Activated CD4-positive, alpha-beta T cell treated with anti-CD3 and anti-CD28 coated beads, Interleukin-2, amount 10 ng/mL, durations not matched to agents 7 days and 5 days (primary cell): ENCODE results near the gene NUBP1. TPM values are rescaled to one million over a fixed set of nuclear protein-coding genes. Genes with fewer than 3 reads are reported as not detected.

Source experiments
- CTCF ChIA-PET: fragments of 350-600 bp; sonication (Branson Sonifier 250); formaldehyde crosslinking; loops from one replicate; lab custom pipeline; 2021; ENCODE audit warnings: antibody characterized with exemption; lab: Charles Lee
- POLR2A ChIA-PET: fragments of 350-600 bp; sonication (Branson Sonifier 250); formaldehyde crosslinking; loops from one replicate; lab custom pipeline; 2021; ENCODE audit warnings: antibody characterized with exemption; lab: Charles Lee
- DNase-seq: peaks from one replicate; pipeline ENCODE4 v3.0.0-alpha.2; 2020
- H3K27ac Mint-ChIP-seq: one replicate; pipeline ENCODE4 v1.8.0; 2021; ENCODE audit warnings: mild to moderate bottlenecking, moderate library complexity, mixed read lengths
- H3K27me3 Mint-ChIP-seq: one replicate; pipeline ENCODE4 v1.8.0; 2021; ENCODE audit warnings: mixed read lengths
- H3K36me3 Mint-ChIP-seq: one replicate; pipeline ENCODE4 v1.8.0; 2021; ENCODE audit warnings: low read depth, mixed read lengths
- H3K4me1 Mint-ChIP-seq: one replicate; pipeline ENCODE4 v1.8.0; 2021; ENCODE audit warnings: mixed read lengths
- H3K4me3 Mint-ChIP-seq: one replicate; pipeline ENCODE4 v1.8.0; 2021; ENCODE audit warnings: mild to moderate bottlenecking, moderate library complexity, mixed read lengths
- H3K9me3 Mint-ChIP-seq: one replicate; pipeline ENCODE4 v1.8.0; 2021; ENCODE audit warnings: mixed read lengths
- total RNA-seq, 2 experiments: library from RNA; stranded (reverse); gene quantifications; one replicate each; pipeline ENCODE4 v1.2.3, GENCODE V29; 2021

Gene NUBP1
- total RNA-seq: 10 to 100 TPM; 26.3 to 28.7 TPM

DNA sequence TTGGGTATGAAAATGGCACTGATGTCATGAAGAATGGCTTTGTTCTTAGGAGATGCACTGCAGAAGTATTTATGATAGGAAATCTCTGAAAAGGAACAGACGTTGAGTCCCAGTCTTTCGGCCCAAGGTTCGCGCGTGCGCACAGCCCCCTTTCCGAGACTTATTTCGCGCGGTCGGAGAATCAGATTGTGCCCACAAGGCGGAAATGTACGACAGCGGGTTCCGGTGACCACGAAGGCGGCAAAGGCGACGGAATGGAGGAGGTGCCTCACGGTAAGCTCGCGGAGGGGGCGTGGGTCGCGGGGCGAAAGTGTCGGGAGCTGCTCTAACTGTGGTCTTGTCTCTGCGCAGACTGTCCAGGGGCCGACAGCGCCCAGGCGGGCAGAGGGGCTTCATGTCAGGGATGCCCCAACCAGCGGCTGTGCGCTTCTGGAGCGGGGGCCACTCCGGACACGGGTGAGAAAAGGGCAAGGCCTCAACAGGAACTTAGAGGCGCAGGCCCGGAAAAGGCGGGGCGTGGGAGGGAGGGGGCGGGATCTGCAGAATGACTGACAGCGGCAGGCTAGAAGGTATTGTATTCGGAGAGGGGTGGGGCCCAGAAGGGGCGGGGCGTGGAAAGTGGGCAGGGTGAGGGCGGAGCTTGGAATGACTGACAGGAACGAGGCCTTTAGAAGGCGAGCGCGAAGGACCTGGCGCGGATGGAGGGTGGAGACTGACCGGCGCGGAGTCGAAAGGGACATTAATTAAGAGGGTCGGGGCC lies at the start of gene NUBP1:
NUBP1 (plus strand) TSS at position 233 of the 760 bp plus-strand sequence; CDS start at position 255, 22 bp downstream.
- Mint-ChIP-seq H3K27me3 (no peaks in the 10 kb centered on the region), H3K9me3 (no peaks in the 10 kb centered on the region), H3K4me3 (peak within 1 kb of the TSS; percentile 81), H3K36me3 (peaks cover 26% of the 10 kb centered on the region), H3K4me1 (peaks cover 54% of the 10 kb centered on the region), H3K27ac (peak within 1 kb of the TSS; percentile 98)
- DNase-seq: peak; percentile 99
- ChIA-PET CTCF (interaction anchor here (1.2 to 1.7 kb wide), 5 partner anchors 8 to 233 kb away, joined by 3 to 7 read pairs (median 4); partner anchors contain the start of gene CIITA), POLR2A (interaction anchor here (0.7 to 1.1 kb wide), 2 partner anchors 197 to 198 kb away, joined by 3 to 5 read pairs; partner anchors contain the start of gene DEXI)

GRCh38 chr16:10693889-10694288 lies 49.8 kb upstream of the NUBP1 start:
- DNase-seq: no peak
- Mint-ChIP-seq H3K27ac (no peak overlapping the region), H3K36me3 (no peaks in the 10 kb centered on the region), H3K9me3 (no peaks in the 10 kb centered on the region), H3K27me3 (no peaks in the 10 kb centered on the region), H3K4me1 (no peaks in the 10 kb centered on the region), H3K4me3 (no peak overlapping the region)
- ChIA-PET CTCF (no interaction called here), POLR2A (no interaction called here)

- H3K4me1 Mint-ChIP-seq: no peaks in the 10 kb centered on the region
- H3K36me3 Mint-ChIP-seq: no peaks in the 10 kb centered on the region
- no peak overlapping the region for H3K27ac Mint-ChIP-seq
- no peaks in the 10 kb centered on the region for H3K9me3 Mint-ChIP-seq
- no peaks in the 10 kb centered on the region for H3K27me3 Mint-ChIP-seq
- no peak overlapping the region for H3K4me3 Mint-ChIP-seq
- ChIA-PET CTCF (no interaction called here), POLR2A (no interaction called here)
- no peak for DNase-seq
These were observed 49.3 kb upstream of the NUBP1 start for GRCh38 chr16:10694306-10694705.

DNA sequence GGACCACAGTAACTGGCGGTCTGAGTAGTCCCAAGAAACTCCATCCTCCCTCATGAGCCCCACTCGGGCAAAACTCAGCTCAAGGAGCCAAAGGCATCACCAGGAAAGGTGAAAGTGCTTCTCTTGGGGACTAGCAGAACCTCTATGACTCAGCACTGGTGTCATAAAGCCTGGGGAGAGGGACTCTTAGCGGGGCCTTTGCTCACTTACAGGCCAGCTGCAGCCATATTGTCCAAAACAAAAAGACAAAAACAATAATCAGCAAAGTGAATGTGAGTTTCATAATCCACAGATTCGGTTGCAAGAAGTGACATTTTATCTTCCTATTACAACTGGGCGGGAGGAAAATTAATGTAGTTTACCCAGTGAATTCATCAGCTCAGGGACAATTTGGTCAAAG lies 48.8 kb upstream of the NUBP1 start, which contains the start of gene TEKT5:
TEKT5 (minus strand) TSS at position 101 of the 400 bp plus-strand sequence; CDS start at position 44, 57 bp downstream.
- Mint-ChIP-seq H3K9me3 (no peaks in the 10 kb centered on the region), H3K27me3 (no peaks in the 10 kb centered on the region), H3K4me1 (no peaks in the 10 kb centered on the region), H3K4me3 (no peak within 1 kb of the TSS), H3K27ac (no peak within 1 kb of the TSS), H3K36me3 (no peaks in the 10 kb centered on the region)
- ChIA-PET POLR2A (no interaction called here), CTCF (no interaction called here)
- no peak for DNase-seq

DNA sequence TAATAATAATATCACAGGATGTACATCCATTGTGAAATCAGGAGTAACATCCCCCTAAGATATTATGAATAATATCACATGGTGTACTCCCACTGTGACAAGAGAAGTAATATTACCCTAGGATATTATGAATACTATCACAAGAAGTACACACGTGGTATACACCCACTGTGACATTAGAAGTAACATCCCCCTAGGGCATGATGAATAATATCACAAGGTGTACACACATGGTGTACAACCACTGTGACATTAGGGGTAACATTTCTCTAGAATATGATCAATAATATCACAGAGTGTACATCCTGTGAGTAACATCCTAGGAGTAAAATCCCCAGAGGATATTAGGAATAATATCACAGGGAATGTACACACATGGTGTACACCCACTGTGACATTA lies 43.9 kb upstream of the NUBP1 start:
- no peaks in the 10 kb centered on the region for H3K27me3 Mint-ChIP-seq
- DNase-seq: no peak
- ChIA-PET CTCF (no interaction called here), POLR2A (no interaction called here)
- H3K4me1 Mint-ChIP-seq: no peaks in the 10 kb centered on the region
- H3K36me3 Mint-ChIP-seq: no peaks in the 10 kb centered on the region
- H3K4me3 Mint-ChIP-seq: no peak overlapping the region
- H3K27ac Mint-ChIP-seq: no peak overlapping the region
- no peaks in the 10 kb centered on the region for H3K9me3 Mint-ChIP-seq

GRCh38 chr16:10708969-10709368 lies 34.7 kb upstream of the NUBP1 start:
- DNase-seq: no peak
- Mint-ChIP-seq H3K4me3 (no peak overlapping the region), H3K27me3 (no peaks in the 10 kb centered on the region), H3K27ac (no peak overlapping the region), H3K4me1 (no peaks in the 10 kb centered on the region), H3K9me3 (no peaks in the 10 kb centered on the region), H3K36me3 (no peaks in the 10 kb centered on the region)
- POLR2A ChIA-PET: no interaction called here
- CTCF ChIA-PET: no interaction called here

DNA sequence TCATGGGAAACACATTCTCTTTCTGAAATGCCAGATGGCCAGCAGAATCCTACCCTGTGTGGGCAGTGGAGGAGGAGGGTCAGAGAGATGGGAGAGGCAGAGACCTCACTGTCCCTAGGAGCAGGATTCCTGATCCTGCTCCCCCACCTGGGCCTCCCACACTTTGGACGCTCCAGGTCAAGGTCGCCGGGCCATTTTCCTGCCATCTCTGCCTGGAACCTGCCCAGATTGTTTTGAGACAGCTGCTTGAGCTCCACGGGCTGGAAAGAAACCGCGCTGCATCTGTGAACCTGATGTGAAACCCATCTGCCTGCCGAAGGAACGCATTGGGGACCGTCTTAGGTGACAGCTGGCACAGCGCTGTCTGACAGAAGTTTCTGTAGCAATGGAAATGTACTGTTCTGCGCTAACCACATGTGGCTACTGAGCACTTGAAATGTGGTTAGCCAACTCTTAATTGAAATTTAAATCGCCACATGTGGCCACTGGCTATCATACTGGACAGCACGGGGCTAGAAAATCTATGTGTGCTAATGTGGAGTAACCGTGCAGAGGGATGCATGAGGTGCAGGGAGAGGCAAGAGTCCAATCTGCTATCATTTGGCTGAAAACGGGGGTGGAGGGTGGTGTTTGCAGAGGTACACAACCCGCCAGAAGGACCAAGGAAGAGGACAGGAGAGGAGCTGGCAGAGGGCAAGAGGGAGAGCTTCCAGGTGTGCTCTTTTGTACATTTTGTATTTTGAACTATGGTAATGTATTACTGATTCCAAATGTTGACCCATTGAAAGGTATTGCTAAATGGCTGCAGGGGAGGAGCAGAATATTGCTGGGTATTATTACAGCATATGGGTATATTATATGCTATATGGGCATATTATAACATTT lies 15.4 kb upstream of the NUBP1 start:
- Mint-ChIP-seq H3K36me3 (no peaks in the 10 kb centered on the region), H3K27ac (no peak overlapping the region), H3K4me3 (no peak overlapping the region), H3K4me1 (no peaks in the 10 kb centered on the region), H3K27me3 (no peaks in the 10 kb centered on the region), H3K9me3 (no peaks in the 10 kb centered on the region)
- ChIA-PET POLR2A (no interaction called here), CTCF (no interaction called here)
- no peak for DNase-seq

DNA sequence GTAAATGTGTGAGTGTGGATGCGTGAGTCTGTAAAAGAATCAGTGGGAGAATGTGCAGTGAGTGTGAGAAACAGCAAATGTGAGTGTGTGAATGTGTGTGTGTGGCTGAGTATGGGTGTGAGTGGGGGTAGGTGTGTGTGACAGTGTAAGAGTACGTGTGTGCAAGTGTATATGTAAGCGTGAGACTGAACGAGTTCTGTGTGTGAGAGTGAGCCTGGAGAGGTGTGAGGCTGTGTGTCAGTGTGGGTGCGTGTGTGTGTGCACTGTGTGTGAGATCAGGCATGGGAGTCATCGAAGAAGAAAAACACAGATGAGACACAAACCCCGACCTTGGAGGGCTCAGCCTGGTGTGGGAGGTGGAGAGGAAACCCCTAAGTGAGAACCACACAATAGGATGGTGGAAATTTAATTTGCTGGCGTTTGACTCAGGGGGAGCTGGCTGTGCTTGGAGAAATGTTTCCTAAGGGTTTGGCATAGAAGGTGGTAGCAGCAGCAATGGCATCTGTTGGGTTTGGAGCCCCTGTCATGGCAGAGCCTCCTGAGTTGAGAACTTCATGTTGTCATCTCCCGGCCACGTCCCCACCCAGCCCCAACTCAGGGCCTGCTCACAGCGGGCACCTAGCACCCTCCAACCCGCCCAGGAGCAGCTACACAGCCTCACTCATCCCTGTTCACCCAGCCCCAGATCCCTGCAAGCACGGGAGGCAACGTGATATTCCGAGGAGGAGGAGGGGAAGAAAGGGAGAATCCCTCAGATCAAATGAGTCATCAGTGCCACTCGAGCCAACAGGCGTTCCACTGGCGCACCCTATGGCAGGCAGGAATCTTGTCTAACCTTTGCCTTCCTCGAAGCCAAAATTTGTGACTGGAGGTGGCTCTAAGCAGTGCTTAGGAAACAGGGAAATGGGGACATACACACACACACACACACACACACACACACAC lies 14.3 kb upstream of the NUBP1 start:
- Mint-ChIP-seq H3K9me3 (no peaks in the 10 kb centered on the region), H3K36me3 (no peaks in the 10 kb centered on the region), H3K27me3 (no peaks in the 10 kb centered on the region), H3K27ac (no peak overlapping the region), H3K4me1 (no peaks in the 10 kb centered on the region), H3K4me3 (no peak overlapping the region)
- ChIA-PET POLR2A (no interaction called here), CTCF (no interaction called here)
- no peak for DNase-seq

- POLR2A ChIA-PET: no interaction called here
- Mint-ChIP-seq H3K4me1 (no peaks in the 10 kb centered on the region), H3K27me3 (no peaks in the 10 kb centered on the region), H3K9me3 (no peaks in the 10 kb centered on the region), H3K27ac (no peak overlapping the region), H3K36me3 (no peaks in the 10 kb centered on the region), H3K4me3 (no peak overlapping the region)
- DNase-seq: no peak
- CTCF ChIA-PET: no interaction called here
These were observed 11.9 kb upstream of the NUBP1 start for GRCh38 chr16:10731790-10732189.

GRCh38 chr16:10737068-10737625 lies 6.5 kb upstream of the NUBP1 start:
- H3K27ac Mint-ChIP-seq: peak overlapping the region; percentile 79
- ChIA-PET POLR2A (interaction anchor here (0.7 kb wide), 1 partner anchor 98 kb away, joined by 6 read pairs; no protein-coding TSS in a partner anchor), CTCF (interaction anchor here (0.6 to 2.3 kb wide), 14 partner anchors 142 to 437 kb away, joined by 3 to 18 read pairs (median 4); no protein-coding TSS in a partner anchor)

DNA sequence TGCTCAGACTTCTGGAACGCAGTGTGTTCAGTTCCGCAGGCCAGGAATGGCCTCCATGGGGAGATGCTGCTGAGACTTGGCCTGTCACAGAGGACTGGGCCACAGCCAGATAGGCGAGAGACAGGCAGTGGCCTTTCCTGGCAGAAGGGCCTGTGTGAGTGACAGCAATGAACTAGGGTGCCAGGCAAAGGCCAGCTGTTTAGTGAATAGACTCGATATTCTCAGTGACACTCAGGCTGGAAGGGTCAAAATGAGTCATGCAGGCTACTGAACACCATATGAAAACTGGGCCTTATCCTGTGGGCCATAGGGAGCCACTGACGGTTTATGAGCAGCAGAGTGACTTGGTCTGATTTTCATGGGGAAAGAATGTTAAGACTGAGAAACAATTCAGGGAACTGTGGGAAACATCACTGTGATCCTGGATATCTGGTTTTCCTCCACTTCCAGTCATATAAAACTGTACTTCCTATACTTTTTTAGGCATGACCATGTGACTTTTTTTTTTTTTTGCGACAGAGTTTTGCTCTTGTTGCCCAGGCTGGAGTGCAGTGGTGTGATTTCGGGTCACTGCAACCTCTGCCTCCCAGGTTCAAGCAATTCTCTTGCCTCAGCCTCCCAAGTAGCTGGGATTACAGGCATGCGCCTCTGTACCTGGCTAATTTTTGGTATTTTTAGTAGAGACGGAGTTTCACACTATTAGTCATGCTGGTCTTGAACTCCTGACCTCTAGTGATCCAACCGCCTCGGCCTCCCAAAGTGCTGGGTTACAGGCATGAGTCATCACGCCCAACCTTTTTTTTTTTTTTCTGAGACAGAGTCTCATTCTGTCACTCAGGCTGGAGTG lies 5.2 kb upstream of the NUBP1 start:
- CTCF ChIA-PET: interaction anchor here (0.6 to 2.3 kb wide), 8 partner anchors 68 to 421 kb away, joined by 3 to 18 read pairs (median 4); no protein-coding TSS in a partner anchor
- Mint-ChIP-seq H3K4me3 (no peak overlapping the region), H3K27ac (peak overlapping the region; percentile 54), H3K36me3 (no peaks in the 10 kb centered on the region), H3K27me3 (no peaks in the 10 kb centered on the region), H3K4me1 (peaks cover 46% of the 10 kb centered on the region), H3K9me3 (no peaks in the 10 kb centered on the region)
- peak; percentile 56 for DNase-seq
- POLR2A ChIA-PET: no interaction called here

More at GRCh38 chr16:10737068-10737625, 6.5 kb upstream of the NUBP1 start:
- no peaks in the 10 kb centered on the region for H3K27me3 Mint-ChIP-seq
- H3K4me1 Mint-ChIP-seq: peaks cover 40% of the 10 kb centered on the region
- no peaks in the 10 kb centered on the region for H3K36me3 Mint-ChIP-seq
- DNase-seq: peak; percentile 80
- peak overlapping the region; percentile 30 for H3K4me3 Mint-ChIP-seq
- no peaks in the 10 kb centered on the region for H3K9me3 Mint-ChIP-seq
